CD1c-positive myeloid dendritic cell (primary cell): ENCODE results near the gene SLC25A48.

Experiments used
- DNase-seq: peaks from one replicate; pipeline ENCODE4 v3.0.0-alpha.2; 2016; ENCODE audit errors: extremely low spot score

SLC25A48 gene

DNA sequence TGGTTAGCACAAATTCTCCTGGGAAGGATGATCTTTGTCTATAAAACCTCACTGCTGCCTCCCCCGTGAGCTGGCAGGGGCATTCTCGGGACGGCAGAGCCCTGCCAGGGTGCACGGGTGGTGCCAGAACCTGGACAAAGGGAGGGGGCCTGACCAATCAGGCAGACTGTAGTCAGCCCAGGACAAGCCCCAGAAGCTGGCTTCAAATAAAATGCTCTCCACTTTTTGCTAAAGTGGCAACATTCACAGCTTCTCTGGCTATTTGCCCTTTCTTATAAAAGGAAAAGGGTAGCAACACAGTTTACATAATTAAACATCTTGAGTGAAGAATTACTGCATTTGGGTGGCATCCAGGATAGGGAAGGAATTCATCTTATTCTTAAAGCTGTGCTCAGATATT lies 46.8 kb downstream of the SLC25A48 start:
- no peak for DNase-seq

DNA sequence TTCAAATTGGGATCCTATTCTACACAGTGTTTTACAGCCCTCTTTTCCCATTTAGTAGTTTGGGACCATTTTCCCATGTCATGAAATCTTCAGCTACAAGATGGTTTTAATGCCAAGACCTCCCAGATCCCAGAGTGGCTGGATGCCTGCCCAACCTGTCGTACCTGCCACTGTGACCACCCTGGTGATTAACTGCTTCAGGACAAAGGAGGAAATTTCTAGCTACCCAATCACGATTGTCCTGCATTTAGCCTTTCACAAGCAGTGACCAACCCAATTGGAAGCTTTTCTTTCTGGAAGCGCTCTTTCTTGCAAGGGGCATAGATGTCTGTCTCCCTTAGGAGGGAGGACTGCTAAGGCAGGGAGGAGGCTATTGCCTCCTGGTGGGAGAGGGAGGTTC lies 47.4 kb downstream of the SLC25A48 start:
- no peak for DNase-seq

DNA sequence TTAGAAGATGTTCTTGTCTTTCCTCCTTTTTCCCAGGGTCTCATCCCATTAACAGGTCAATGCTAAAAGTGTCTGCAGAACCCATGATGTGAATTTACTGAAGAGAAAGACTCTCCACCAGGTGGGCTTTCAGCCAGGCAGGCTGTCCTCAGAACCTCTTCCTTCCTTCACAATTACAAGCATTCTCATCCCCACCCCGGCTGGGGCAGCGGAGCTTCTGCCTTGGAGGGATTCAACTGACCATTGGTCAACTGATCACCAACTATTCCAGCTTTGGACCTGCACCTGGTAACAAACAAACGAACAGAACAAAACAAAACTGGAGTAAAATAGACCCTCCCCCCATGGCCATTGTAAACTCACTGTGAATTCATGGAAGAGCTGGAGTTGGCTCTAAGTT lies 48.6 kb downstream of the SLC25A48 start:
- DNase-seq, result no peak

DNA sequence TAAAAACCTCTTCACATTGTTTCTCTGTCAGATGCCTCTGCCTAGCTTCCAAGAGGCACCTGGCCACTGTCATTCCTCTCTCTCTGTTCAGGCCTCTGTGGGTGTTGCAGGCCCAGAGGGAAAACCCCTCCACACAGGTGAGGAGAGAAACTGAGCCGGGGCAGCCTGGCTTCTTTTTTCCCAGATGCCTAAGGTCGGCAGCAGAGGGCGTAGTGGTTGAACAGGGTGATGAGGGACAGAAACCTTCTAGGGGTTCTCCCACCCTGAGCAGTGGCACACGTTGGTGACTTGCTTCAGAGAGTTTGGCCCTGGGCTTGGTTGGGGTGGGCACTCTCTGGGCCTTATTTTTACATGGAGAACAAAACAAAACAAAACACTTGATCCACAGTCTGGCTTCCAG lies 49.0 kb downstream of the SLC25A48 start:
- no peak for DNase-seq

DNA sequence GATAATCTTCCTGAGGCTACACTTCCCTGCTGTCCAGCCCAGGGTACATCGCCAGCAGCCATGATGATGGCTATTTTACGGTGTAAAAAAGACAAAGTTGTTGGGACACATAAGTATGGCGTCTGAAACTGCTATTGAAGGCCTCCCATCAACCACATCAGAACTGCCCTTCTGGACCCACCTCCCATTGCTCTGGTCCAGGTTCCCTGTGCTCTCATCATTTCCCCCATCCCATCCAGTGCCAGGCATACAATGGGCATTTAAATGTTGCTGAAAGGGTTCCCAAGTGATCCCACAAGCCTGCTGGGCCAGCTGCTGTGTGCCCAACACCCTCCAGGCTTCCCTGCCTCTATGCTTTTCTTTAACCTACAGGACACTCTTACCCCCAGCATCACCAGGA lies 50.6 kb downstream of the SLC25A48 start:
- no peak for DNase-seq

DNA sequence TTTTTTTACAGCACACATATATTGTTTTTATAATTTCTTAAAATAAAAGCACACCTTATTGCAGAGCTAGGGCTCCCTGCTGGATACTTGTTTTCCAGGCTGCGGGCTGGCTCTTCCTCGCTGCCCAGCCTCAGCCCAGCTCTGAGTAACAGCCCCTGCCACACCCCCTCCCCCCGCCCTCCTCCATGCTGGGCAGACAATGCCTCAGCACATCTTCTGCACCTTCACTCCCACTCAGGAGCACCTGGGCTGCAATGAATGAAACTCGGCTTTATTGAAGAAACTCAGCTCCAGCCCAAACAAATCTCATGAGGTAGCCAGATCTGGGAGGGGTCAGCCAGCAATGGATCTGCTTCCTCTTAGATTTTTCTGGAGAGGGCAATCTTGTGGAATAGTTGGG lies 51.7 kb downstream of the SLC25A48 start:
- DNase-seq, result no peak

DNA sequence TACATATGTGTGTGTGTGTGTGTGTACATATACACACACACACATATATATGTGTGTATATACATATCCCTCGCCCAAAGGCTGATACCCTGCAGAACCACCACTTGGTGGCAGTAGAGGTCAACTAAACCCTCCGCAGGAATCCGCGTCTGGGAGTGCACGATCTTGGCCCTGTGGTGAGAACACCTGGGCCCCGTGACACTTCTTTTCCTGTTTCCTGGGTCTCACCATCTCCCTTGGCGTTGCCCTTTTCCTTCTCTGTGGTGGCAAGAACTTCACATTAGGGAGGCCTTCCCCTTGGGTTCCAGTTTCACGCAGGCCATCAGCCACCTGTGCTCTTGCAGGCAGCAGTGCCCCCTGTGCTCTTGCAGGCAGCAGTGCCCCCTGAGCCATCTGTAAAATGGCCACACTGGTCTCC lies 53.0 kb downstream of the SLC25A48 start:
- peak; percentile 77 for DNase-seq

DNA sequence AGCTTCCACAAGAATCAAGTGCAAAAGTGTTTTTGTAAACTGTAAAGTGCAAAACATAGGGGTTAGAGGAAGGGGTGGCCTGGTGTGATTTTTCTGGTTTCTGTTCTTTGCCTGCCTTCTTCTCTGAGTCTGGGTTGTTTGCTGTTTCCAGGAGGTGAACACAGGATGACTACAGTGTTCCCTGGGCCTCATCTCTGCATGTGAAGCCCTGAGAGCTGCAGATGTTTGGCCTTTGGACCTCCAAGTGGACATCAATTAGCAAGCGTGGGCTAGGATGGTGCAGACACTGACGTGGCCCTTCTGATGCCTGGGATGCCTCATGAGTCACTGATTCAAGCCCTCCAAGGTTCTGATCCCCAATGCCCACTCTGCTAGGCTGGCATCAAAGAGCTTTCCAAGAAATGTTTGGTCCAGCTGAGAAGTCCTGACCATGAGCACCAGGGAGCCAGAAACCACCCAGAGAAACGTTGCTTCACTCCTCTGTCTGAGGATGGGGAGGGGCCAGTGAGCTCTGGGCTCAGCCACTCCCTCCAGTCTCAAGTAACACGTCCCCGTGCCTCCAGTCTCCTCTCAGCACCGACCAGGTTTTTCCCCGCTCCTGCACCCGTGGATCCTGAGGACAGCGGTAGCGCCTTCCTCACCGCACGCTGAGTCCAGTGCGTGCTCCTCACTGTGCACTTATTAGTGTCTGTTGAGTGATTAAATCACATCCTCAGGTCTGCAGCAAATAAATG lies 53.6 kb downstream of the SLC25A48 start:
- DNase-seq, result no peak

DNA sequence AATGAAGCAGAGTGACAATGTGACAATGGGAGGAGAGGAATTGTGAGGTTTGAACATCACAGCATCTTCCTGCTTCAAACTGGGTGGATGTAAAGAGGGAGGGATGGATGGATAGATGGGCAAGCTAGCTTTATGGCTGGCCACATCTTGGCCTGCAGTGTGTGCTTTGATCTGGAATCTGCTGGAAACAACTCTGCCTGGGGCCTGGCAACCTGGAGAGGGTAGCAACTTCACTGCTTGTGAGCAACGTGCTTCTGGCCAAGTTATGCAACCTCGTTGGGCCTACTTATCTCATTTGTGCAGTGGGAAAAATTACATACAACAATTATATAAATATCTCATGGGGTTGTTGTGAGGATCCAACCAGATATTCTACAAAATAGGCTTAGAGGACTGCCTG lies 55.8 kb downstream of the SLC25A48 start:
- DNase-seq, result no peak

DNA sequence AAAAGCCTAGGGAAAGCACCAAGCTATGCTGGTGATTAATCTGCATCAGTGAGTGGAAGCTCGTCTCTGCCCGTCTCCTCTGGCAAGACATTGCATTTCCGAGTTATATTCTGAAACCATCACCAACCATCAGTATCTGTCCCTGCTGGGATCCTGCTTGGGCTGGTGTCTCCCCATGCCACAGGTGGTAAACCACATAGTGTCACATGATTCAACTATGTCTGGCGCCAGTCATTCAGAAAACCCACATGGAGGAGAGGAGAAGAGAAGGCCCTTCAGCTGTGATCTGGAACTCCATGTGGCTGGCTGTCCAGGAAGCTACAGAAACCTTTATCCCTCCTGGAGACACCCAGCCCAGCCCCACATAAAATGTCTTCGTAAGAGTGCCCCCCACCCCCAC lies 56.4 kb downstream of the SLC25A48 start:
- DNase-seq, result no peak

DNA sequence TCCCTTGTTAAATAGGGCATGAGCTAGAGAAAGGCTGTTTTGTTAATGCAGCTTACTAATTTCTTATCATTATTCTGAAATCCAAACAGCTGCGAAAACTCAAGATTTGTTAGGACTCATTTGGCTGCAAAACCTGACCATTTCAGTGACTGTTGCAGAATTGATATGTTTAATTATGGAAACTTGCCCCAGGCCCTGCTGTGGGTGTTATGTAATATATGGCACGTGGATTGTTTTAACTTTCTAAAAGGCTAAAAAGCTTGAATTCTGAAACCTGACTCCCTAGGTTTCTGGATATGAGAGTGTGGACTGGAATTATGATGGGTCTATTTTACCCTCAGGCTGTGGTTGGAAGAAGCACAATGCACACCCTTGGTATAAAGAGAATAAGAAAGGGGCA lies 56.8 kb downstream of the SLC25A48 start:
- DNase-seq, result no peak

DNA sequence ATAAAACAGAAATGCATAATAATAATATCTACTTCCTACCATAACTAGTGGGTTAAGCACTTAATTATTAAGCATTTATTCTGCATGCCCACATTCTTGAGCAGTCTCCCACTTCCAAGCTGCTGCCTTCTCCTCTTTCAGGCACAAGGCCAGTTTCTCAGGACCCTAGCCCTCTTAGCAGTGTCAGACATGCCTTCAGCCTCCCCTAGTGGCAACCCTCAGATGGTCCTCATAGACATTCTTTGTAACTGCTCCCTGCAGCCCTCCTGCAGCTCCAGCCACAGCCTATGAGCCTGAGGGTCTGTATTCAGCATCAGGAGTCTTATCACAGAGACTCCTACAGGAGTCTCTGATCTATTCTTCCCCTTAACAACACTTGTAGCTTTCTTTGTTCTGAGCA lies 57.3 kb downstream of the SLC25A48 start:
- no peak for DNase-seq

DNA sequence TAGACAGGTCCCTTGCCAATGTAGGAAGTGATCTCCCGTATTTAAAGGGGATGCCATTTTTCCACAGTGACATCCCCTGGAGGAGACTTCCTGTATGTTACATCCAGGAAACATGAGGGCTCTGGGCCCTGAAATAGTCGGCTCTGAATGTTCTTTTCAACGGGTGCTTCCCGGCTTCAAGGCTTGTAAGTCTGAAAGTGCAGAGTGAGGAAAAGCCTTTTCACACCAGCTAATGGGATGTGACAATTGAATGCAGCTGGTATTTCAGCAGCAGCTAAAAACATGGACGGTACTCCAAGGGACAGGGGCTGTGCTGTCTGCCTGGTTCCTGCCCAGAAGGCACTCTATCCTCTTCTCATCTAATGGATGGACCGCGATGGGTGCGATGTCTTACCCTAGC lies 59.8 kb downstream of the SLC25A48 start:
- no peak for DNase-seq

DNA sequence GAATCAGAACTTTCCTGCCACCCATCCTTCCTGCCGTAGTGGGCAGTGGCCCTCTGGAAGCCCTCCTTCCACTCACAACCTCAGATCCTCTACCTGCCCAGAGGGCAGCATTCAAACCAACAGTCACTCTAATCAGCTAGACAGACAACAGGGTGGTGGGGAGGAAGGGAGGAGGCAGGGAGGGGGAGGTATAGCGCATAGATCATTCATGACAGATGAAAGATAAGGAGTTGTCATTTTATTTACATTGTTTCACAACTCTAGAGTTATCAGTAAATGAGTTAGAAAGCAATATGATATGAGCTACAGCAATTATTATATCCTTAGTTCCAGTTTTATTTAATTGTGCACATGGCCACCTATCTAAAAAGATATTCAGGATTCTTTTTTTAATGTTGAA lies 60.3 kb downstream of the SLC25A48 start:
- no peak for DNase-seq

DNA sequence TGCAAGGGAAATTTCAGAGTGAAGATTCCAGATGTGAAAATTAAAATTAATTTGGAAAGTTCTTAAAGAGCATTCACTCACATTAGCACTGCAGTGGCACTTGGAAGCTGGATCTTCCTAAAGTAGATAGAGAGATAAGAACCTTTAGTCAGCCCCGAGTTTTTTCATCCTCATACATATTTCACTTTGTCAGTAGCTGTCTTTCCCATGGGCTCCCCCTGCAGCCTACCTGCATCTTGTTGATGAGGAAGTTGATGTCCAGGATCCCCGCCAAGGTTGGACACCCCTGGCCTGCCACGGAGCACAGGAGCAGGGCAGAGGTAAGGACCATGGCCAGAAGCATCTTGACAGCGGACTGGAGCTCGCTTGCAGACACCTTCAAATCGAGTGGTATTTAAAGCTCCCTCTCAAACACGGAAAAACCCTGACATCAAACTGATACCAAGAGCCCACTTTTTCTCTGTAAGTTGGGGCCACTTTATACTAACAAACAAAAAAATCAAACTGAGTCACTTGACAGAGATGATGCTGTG lies 61.1 kb downstream of the SLC25A48 start, which contains the start of gene IL9:
IL9 (minus strand) TSS at position 368 of the 533 bp plus-strand sequence; CDS start at position 343, 25 bp downstream.
- DNase-seq, result no peak

DNA sequence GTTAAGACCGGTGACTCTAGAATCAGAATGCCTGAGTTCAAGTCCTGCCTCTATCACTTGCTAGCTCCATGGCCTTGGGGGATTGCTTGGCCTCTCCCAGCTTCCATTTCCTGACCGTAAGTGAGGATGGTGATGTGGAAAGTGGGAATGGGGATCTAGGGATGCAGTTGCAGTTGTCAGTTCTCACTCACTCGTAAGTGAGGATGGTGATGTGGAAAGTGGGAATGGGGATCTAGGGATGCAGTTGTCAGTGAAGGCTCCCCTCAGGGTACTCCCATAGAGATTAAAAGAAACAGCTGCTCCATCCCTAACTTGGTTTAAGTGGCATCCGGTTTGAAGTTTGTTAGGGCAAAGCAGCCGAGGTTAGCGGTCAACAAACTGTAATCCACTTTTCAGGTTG lies 64.2 kb downstream of the SLC25A48 start:
- no peak for DNase-seq

DNA sequence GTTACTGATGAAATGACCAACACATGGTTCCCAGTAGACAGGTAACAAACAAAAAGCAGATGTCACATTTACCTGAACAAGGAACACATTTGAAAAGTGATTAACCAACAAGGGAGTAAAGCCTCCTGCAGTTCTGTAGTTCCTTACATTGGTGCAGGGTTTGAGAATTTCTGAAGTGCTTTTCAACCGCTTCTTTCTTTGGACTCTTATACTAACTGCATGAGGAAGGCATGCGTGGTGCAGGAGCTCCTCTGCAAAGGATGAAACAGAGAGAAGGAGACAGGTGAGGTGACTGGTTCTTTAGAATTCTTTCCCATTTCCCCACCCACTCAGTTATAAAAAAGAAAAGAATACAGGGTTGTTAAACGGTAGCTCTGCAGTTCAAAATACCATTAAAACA lies 65.8 kb downstream of the SLC25A48 start:
- no peak for DNase-seq

DNA sequence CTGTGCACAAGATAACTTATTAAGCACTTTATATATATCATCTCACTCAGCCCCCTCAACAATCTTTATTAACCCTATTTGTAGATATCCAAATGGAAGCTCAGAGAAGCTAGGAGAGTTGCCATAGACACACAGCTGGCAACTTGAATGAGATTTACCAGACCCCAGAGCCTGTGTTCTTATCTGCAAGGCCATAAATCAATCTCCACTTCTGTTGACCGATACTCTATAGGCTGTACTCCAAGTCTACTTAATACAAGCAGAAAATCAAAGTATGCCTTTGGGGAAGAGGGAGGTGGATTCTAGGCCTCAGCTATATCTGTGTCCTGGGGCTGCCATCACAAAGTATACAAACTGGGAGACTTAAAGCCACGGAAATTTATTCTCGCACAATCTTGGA lies 67.2 kb downstream of the SLC25A48 start:
- no peak for DNase-seq

DNA sequence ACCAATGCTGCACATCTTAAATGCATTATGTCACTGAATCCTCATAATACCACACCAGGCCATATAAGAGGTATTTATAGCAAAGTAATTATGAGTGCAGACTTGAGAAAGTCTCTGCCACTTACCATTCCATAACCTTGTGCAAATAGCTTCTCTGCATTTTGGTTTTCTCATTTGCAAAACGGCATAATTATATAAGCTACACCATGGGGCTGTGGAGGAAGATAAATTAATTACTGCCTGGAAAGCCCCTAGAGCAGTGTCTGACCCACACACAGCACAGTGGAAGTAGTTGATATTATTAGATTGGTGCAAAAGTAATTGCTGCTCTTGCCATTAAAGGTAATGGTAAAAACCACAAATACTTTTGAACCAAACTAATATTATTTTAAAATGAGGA lies 70.7 kb downstream of the SLC25A48 start:
- no peak for DNase-seq

DNA sequence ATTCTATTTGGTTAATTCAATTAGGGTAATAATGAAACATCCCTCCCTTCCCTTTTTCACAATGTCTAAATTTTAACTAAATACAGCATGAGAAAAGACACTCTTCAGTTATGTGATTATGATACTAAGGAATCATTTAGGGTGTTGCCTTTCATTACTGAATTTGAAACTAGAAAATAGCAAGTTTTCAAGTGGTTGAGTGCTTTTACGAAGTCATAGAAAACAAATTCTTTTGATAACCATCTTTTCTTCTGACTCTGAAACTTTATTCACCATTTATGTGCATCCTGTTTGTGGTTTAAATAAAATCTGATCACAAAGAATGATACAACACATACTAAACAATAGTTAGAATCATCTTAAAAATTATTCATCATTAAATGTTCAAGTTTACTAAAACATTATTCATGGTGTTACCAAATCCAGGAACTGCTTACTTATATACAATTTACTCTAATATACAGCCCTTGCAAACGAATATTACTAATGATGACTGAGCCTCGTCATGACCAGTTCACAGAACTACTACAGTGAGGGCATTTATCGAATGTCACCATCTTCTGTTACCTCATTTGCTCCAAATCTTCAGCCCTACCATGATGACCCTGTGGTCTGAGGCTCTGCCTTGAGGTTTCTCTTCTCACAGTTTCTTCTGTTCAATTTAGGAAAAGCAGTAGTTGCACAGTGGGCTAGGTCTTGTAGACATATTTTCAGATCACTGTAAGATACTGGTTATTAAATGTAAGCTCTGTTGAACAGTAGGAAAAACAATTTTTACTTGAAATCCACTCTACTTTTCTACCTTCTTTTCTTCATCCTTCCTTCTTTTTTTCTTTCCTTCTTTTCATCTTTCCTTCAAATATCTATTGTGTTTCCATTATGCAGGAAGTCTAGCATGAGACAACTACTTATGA lies 79.5 kb downstream of the SLC25A48 start:
- no peak for DNase-seq

DNA sequence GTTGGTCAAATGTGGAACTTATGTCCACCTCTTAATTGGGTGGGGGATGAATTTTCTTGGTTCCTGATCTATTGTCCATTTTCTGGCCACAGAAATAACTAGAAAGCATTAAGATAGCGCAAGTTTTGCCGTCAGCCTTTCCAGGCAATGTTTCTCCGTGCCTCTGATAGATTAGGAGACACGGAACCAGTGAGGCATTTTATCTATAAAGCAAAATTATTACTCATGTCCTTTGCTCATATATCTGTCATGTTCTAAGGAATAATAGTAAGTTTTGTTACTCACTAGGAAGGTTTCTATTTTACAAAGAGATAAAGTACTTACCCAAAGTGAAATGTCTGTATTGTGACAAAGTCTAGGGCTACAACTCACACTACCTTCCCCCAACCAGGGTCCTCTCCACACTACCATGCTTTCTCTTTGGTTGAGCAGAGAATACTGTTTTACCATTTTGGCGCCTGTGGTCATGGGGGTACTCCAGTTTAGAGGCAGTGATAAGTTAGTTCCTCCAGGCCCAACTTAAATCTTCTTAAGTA lies 81.1 kb downstream of the SLC25A48 start:
- no peak for DNase-seq

DNA sequence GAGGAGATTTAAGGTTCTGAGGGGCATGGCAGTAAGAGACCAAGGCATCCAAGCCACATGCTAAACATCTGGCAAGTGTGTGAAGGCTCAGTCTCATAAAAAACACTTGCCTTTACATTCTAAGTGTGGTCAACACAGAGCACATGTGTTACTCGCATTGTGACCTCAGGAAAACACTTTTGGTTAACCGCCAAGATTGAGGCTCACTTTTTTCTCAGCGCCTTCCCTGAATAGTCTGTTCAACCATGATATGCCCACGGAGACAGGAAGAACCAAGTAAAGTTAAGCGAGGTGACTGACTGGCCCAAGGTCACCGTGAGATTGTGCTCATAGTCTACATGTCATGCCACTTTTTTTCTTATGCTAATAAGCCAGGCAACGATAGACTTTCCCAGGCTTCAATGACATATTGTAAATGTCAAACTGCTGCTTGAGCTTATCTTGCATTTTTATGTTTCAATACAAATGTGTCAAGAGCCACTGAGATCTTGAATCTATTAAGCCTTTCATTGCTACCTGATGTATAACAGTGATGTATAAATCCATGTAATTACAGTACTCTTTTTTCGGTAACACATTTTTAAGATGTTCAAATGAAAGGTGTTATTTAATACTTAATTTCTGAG lies 82.3 kb downstream of the SLC25A48 start:
- DNase-seq, result no peak
